ENCODE results near the gene KIF12.

GRCh38 chr9:114060711-114061110, 38.4 kb downstream of the KIF12 start:
- no peak for TF ChIP-seq CTCF (IDR thresholded peaks at IDR 0.05; ENCODE audit: low read length)
- TF ChIP-seq EZH2 (optimal IDR thresholded peaks at IDR 0.05; ENCODE audit: low read depth, low read length): no peak
- no peak for TF ChIP-seq EZH2phosphoT487 (IDR thresholded peaks at IDR 0.05; ENCODE audit: low read length)
